Stimulated activated CD8-positive, alpha-beta memory T cell treated with anti-CD3 and anti-CD28 coated beads, Interleukin-15, amount 100 ng/mL, for 24 hours (primary cell): ENCODE measurements around the gene CASQ1.

ENCODE experiments used
- DNase-seq: peaks from one replicate; pipeline ENCODE4 v3.0.0-alpha.2; 2020; ENCODE audit warnings: low read depth

Gene CASQ1

DNA sequence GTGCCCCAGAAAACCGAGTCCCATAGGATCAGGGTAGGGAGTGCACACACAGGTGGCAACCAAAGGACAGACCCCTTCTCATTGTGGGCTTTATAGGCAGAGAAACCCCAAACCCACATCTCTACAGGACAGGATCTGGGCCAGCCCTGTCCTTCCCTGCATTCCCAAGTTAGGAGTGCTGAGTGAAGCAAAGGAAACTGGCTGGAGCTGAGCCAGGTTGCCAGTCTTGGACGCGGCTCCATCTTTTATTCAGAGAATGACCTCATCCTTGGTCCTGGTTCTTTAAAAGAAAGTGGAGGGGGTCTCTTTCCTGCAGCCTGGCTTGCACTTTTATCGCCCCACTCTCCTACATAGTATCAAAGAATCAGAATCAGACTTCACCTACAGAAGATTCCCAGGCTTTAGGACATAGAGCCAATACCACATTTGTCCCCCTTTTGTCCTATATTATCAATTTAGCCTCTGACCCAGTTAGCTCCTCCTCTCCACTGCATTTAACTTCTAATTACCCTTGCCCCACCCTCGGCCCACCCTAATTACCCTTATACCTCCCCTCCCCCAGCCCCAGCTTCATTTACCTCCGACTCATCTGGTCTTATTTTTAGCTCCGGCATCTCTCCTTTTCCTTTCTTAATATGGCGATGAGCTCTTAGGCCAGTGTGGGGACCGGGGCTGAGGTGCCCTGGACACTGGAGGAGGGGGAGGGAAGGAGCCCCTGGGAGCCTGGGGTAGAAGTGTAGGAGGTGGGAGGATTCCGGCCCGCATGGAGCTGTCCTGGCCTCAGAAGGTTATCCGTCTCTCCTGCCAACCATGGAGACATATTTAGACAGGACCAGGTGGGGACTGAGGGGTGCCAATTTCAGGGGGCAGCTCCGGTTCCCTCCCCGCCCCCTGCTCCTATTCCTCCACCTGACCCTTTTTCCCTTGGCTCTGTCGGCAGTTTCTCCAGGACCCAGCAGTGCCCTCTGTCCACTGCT, at the start of gene CASQ1:
TSS of gene CASQ1 (plus strand) at position 927 of the 977 bp plus-strand sequence. CDS start 177 bp downstream, outside the sequence.
- DNase-seq: no peak

DNA sequence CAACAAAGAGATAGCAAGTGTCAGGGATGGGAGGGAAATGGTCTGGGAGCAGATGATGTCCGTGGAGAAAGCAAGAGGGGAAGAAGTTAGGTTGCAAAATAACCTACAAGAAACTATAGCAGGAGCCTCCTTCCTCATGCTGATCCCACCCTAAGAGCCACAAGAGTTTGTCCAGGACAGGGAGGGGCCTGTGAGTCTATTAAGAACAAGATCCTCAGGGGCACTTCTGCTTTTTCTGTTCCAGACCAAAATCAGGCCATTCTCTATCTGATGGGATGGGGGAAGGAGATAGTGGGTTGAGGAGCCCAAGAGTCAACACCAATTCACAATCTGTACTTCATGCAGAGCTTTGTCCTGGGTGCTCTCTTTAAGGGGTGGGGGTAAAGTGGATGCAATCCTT, 46.7 kb upstream of the CASQ1 start:
- DNase-seq: no peak

DNA sequence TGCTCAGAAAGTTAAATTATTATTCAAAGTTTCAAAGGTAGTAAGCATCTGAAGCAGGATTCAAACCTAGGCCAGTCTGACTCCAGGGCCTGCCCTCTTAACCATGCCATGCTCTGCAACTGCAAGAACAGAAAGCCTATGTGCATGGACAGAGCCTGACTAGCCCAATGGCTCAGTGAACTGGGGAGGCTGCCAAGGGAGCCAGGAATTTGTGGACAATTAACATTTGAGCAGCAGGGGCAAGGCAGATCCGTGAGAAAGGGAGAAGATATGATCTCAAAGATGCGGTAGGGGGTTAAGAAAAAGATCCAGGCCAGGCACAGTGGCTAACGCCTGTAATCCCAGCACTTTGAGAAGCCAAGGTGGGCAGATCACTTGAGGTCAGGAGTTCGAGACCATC, 45.5 kb upstream of the CASQ1 start:
- DNase-seq: no peak

DNA sequence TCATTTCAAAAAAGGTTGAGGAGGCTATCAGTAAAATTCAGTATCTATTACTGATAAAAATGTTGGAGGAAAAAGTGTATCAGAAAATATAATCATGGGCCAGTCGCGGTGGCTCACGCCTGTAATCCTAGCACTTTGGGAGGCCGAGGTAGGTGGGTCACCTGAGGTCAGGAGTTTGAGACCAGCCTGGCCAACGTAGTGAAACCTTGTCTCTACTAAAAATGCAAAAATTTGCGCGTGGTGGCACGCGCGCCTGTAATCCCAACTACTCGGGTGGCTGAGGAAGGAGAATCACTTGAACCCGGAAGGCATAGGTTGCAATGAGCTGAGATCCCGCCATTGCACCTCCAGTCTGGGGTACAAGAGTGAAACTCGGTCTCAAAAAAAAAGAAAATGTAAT, 44.3 kb upstream of the CASQ1 start:
- no peak for DNase-seq

DNA sequence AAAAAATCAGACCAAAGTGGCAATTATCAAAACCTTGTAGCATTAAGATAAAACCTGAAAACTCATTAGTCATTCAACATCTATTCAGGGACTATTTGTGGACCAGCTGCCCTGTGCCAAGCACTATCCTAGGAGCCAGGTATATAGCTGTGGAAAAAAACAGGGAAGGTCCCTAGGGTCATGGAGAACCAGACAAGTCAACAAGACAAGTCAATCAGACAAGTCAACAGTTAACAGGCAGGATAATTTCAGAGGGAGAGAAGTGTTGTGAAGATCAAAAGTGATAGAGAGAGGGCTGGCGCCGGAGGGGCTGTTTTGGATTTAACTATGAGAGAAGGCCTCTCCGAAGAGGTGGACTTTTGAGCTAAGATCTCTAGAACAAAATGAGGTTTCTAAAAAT, 42.3 kb upstream of the CASQ1 start:
- DNase-seq: no peak

DNA sequence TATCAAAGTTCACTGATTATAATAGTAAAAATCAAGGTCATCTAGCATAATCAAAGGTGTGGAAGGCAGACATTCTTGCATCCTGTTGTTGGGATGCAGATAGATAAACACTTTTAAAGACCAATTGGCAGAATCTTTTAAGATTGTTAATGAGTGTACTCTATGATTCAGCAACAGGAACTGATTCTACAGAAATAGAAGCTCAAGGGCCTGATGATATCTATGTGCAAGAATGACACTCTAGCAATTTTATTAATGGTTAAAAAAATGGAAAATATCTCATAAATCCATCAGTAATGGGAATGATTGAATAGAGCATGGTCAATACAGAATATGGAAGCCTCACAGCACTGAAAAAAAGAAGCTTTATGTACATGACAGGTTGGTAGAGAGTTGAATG, 41.1 kb upstream of the CASQ1 start:
- DNase-seq: no peak

DNA sequence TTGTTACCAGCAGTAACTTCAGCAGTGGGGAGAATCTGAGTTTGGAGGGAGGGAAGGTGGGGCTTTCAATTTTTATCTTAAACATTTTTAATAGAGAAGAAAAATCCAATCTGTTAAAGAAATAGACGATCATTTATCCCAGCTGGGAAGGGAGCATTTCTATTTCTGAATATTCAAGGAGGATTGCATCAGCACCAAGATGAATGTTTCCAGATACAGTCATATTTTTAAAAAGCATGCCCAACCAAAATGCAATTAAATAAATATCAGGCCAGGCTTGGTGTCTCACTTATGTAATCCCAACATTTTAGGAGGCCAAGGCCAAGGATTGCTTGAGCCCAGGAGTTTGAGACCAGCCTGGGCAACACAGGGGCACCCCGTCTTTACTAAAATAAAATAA, 40.7 kb upstream of the CASQ1 start:
- DNase-seq: no peak

DNA sequence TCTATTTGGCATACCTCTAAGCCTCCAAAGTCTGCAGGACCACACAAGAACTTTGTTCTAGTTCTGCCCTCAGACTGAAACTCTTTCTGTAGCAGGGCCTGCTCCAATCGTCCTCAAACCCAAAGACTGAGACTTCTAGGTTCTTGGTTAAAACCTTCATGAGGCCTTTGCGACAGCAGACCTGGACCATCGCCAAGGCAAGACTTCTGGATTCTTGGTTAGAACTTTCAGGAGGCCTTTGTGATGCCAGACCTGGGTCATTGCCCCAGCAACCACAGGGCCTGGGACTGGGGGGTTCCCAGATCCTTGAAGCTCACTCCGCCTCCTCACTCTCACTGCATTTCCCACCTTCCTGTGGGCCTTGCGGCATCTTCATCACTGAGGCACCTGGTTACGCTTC, 39.1 kb upstream of the CASQ1 start, which contains the start of gene ATP1A4:
TSS of gene ATP1A4 (plus strand) at position 301 of the 400 bp plus-strand sequence. CDS start 438 bp downstream, outside the sequence.
- DNase-seq: no peak

DNA sequence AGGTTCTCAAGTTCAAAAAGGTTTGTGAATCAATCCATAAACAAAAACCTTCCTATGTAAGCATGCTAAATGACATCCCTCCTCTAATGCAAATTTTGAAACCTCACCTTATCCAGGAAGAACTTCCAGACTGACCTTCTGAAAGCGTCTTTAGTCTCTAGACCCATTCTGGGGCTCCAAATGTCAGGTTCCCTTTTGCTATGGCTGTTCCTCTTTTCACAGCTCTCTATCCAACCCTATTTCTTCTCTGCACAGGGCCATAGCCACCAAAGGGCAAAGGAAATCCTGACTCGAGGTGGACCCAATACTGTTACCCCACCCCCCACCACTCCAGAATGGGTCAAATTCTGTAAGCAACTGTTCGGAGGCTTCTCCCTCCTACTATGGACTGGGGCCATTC, 35.6 kb upstream of the CASQ1 start:
- no peak for DNase-seq

DNA sequence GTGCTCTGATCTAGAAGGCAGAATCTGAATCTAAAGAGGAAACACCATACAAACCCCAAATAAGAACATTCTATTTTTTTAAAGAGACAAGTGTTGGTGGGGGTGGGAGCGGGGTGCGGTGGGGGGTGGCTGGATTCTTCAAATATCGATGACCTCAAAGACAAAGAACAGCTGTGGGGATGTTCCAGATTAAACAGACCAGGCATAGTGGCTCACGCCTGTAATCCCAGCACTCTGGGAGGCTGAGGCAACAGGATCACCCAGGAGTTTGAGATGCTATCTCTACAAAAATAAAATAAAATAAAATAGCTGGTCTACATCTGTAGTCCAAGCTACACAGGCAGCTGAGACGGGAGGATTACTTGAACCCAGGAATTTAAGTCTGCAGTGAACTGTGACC, 34.0 kb upstream of the CASQ1 start:
- DNase-seq: no peak

DNA sequence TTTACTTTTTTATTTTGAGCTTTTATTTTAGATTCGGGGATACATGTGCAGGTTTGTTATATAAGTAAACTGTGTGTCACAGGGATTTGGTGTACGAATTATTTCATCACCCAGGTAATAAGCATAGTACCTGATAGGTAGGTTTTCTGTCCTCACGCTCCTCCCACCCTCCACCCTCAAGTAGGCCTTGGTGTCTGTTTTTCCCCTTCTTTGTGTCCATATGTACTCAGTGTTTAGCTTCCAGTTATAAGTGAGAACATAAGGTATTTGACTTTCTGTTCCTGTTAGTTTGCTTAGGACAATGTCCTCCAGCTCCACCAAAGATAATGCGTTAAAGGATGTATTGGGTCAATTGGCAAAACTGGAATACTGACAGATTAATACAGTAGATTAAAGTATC, 33.2 kb upstream of the CASQ1 start:
- DNase-seq: no peak

DNA sequence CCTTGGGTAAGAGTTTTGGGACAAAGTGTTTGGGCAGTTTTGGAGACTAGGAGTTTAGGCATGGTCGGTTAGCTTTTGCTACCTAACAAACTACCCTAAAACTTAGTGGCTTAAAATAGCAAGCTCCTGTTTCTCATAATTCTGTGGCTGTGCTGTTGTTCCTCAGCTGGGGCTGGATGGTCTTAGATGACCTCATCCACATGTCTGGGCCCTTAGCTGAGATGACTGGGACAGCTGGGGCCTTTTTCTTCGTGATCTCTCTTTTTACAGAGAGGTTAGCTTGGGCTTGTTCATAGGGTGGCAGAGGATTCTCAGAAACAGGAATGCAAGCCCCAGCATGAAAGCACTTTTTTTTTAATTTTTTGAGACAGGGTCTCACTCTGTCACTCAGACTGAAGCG, 32.3 kb upstream of the CASQ1 start:
- DNase-seq: no peak

DNA sequence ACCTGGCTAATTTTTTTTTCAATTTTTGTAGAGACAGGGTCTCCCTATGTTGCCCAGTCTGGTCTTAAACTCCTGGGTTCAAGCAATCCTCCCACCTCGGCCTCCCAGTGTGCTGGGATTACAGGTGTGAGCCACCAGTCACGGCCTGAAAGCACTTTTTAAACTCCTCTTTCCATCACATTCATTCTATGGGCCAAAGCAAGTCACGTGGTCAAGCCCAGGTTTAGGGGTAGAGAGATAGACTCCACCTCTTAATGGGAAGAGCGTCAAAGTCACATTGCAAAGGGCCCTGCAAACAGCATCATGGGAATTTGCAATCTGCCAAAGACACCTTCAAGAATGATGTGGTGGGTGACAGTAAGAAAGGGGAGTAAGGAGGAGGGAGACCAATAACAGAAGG, 31.8 kb upstream of the CASQ1 start:
- no peak for DNase-seq

DNA sequence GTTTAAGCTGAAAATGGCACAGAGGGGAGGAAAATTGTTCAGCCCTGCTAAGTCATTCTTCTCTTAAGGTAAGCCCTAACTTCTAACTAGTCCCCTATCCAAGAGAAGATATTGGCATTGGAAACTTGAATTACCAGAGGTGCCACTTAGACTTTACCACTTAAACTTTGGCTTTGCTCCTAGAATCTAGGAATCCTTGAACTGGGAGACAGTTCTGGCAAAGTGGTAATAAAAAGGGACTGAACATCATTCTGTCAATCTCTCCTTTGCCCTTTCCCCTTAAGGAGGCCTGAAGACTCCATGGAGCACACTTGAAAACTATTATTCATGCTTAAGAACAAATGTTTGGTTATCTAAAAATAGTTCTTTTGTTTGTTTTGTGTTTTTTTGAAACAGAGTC, 30.5 kb upstream of the CASQ1 start:
- no peak for DNase-seq

DNA sequence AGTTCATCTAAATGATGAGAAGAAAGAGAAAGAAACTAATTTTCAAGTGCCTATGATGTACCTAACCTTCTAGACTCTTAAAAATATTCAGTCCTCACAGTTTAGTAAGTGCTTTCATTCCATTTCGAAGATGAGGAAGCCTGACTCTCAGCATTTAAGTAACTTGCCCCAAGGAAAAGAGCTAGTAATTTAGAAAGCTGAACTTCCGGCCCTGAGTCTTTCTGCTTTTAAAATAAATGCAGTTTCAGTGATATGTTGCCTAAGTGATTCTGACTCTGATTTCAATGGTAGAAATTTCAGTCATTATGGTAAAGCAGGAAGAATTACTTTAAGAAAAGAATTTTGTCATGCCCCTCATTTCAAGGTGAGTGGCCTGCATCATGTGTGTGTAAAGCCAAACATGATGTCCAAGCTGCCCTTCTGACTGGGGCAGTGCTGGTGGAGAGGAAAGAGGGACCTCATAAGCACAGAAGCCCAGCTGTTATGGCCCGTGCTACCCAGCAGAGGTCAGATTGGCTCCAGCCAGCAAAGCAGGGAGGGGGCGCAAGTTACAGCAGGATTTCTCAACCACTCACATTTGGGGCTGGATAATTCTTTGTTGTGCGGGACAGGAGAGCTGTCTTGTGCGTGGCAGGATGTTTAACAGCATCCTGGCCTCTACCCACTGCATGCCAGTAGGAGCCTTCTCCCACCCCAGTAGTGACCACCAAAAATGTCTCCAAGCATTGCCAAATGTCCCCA, 28.2 kb upstream of the CASQ1 start:
- no peak for DNase-seq

DNA sequence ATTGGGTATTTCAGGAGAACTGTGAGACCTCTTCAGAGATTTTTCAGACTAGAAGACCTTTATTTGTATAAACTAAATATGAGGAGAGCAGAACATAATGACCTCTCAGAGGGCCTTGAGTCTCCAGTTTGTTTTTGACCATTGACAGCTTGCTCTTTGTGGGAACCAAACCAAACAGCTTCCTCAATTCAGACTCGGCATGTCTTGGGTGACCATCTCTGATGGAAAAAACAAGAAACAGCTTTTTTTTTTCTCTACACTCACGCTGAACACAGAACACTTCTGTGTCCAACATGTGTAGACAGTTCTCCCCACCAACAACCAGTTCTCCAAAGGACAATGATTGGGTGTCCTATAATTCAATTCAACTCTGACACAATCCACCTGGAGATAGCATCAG, 27.4 kb upstream of the CASQ1 start:
- DNase-seq: no peak

DNA sequence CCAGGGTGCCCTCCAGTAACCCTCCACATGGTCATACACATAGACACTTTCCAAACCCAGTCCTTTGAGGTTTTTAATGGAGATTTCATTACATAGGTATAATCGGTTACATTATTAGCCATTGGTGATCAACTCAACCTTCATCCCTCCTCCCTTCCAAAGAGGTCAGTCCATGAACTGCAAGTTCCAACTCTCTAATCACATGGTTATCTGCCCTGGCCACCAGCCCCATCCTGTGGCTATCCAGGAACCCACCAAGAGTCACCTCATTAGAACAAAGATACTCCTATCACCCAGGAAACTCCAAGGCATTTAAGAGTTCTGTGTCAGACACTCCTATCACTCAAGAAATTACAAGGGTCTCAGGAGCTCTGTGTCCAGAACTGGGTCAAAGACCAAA, 26.8 kb upstream of the CASQ1 start:
- no peak for DNase-seq

DNA sequence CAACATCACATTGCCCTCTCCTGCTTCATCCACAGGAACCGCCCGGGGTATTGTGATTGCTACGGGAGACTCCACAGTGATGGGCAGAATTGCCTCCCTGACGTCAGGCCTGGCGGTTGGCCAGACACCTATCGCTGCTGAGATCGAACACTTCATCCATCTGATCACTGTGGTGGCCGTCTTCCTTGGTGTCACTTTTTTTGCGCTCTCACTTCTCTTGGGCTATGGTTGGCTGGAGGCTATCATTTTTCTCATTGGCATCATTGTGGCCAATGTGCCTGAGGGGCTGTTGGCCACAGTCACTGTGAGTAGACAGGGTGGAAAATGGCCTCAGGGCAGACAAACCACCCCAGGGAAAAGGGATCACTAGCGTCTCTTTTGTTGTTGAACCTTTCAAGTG, 26.3 kb upstream of the CASQ1 start:
- no peak for DNase-seq

DNA sequence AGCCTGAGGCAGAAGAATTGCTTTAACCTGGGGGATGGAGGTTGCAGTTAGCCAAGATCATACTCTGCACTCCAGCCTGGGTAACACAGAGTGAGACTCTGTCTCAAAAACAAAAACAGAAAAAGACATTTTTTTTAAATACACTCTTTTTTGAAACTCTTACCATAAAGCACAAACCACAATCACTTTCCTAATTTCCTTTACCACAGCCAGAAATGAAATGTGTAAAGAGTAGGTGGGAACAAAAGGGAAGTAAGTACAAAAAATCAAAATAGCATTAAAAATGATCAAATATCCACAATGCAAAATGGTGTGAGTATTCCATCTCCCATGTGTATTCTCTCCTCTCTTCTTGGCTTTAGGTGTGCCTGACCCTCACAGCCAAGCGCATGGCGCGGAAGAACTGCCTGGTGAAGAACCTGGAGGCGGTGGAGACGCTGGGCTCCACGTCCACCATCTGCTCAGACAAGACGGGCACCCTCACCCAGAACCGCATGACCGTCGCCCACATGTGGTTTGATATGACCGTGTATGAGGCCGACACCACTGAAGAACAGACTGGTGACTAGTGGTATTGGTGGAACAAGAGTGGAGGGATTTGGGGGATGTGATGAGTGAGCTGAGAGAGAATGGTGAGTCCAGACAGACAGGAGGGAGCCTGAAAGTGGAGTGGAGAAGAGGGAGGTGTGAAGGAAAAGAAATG, 24.1 kb upstream of the CASQ1 start:
- no peak for DNase-seq

DNA sequence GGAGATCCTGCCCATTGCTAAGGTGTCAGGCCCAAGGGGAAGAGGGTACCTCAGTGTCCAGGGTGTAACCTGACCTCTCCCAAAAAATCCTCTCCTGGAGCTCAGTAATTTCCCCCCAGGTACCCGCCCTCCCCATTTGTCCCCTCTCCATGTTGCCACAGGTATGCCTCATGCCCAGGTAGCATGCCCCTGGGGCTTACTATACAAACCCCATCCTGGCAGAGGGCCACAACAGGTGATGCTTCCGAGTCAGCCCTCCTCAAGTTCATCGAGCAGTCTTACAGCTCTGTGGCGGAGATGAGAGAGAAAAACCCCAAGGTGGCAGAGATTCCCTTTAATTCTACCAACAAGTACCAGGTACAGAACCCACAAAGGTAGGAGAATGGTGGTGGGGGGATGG, 23.3 kb upstream of the CASQ1 start:
- DNase-seq: no peak

DNA sequence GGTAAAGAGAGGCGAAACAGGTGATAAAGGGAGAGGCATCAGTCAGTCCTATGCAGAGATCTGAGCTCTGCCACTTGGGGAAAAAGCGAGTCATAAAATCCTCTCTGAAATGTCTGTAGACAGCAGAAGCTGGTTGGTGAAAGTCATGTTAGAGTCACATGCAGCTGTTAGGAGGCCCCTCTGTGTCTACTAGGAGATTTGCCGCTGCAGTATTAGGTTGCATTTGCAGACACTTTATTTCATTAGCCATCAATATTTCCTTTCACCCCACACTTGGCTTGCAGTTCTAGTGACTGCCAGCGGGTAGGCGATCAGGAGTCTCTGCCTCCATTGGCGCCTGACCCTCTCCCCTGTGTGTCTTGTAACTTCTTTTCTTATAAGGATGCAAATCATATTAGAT, 22.8 kb upstream of the CASQ1 start:
- no peak for DNase-seq

DNA sequence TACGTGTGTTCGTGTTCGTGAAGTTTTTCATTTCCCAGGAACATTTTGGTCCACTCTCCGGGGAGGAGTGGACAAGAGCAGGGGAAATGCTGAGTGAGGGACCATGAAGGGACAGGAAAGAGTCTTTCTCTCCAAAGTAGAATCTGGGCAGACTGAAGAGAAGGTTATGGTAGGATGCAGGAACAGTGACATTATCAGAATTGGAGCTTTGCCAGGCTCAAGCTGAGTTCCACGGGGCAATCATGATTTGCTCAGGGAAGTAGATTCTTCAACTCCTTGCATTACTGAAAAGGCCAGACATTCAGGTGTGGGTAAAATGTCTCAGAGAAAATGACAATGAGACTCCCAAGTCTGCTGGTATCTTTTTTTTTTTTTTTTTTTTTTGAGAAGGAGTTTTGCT, 22.4 kb upstream of the CASQ1 start:
- no peak for DNase-seq
